A673 (cell line): ENCODE results near the gene AGBL2. TPM values are rescaled to one million over a fixed set of nuclear protein-coding genes. Genes with fewer than 3 reads are reported as not detected.
"Not testable (repeated sequence)": the region's sequence is repeated elsewhere in the genome, so short reads cannot be mapped to it uniquely, and the experiment has no call there.

Source experiments
- BruUV-seq: library from RNA; stranded (reverse); fragments of 400-500 nt; replicated peaks from 2 replicates; lab custom pipeline; 2021; lab: Mats Ljungman, UMichigan
- CTCF ChIA-PET: fragments of 300-600 bp; sonication (Branson Sonifier 250); formaldehyde crosslinking; loops from one replicate; lab custom pipeline; 2022; ENCODE audit warnings: antibody characterized with exemption; lab: Charles Lee
- POLR2A ChIA-PET: fragments of 300-600 bp; sonication (Branson Sonifier 250); formaldehyde crosslinking; loops from one replicate; lab custom pipeline; 2022; ENCODE audit warnings: antibody characterized with exemption; ENCODE audit not compliant: low non-redundant PET; lab: Charles Lee
- DNase-seq: peaks from one replicate; pipeline ENCODE4 v3.0.0-alpha.2; 2015; ENCODE audit warnings: low spot score
- H3K27ac ChIP-seq: fragments of 200-600 bp; sonication (generic); 2 replicates; pipeline ENCODE4 v1.5.1; 2016; ENCODE audit warnings: mixed run types, low read depth, mild to moderate bottlenecking, mixed read lengths, antibody characterized with exemption, low read length; ENCODE audit not compliant: poor library complexity, severe bottlenecking
- H3K27me3 ChIP-seq: fragments of 200-600 bp; sonication (generic); replicated peaks from 2 replicates; pipeline ENCODE4 v1.6.1; 2017; ENCODE audit warnings: mixed run types, low read depth, mild to moderate bottlenecking, mixed read lengths, antibody characterized with exemption, low read length; ENCODE audit not compliant: insufficient read depth, poor library complexity
- H3K36me3 ChIP-seq: fragments of 200-600 bp; sonication (generic); 2 replicates; pipeline ENCODE4 v1.6.1; 2016; ENCODE audit warnings: mixed run types, mild to moderate bottlenecking, mixed read lengths, antibody characterized with exemption, low read length; ENCODE audit not compliant: insufficient read depth, poor library complexity, severe bottlenecking
- H3K4me1 ChIP-seq: fragments of 200-600 bp; sonication (generic); 2 replicates; pipeline ENCODE4 v1.6.1; 2017; ENCODE audit warnings: mixed run types, mild to moderate bottlenecking, mixed read lengths, antibody characterized with exemption, low read length; ENCODE audit not compliant: insufficient read depth, poor library complexity, severe bottlenecking
- H3K4me3 ChIP-seq: fragments of 200-600 bp; sonication (generic); 2 replicates; pipeline ENCODE4 v1.5.1; 2016; ENCODE audit warnings: low read depth, mixed run types, mild to moderate bottlenecking, mixed read lengths, low read length; ENCODE audit not compliant: poor library complexity, severe bottlenecking
- H3K9me3 ChIP-seq: fragments of 200-600 bp; sonication (generic); 2 replicates; pipeline ENCODE4 v1.6.1; 2016; ENCODE audit warnings: mixed run types, low read depth, mild to moderate bottlenecking, mixed read lengths, antibody characterized with exemption, low read length; ENCODE audit not compliant: poor library complexity, severe bottlenecking
- CTCF ChIP-seq: fragments of 300-800, 200-600 bp; sonication (generic); conservative IDR thresholded peaks from 2 replicates; pipeline ENCODE4 v1.5.1; 2017; ENCODE audit warnings: low read depth, mild to moderate bottlenecking, antibody characterized with exemption, low read length, moderate library complexity, mixed read lengths
- EZH2 ChIP-seq: fragments of 200-600 bp; sonication (generic); IDR thresholded peaks from 2 replicates; pipeline ENCODE4 v1.6.1; 2017; ENCODE audit warnings: borderline replicate concordance, low read depth, mild to moderate bottlenecking, mixed read lengths, antibody characterized with exemption, low read length; ENCODE audit not compliant: poor library complexity, severe bottlenecking
- intact Hi-C: fragments of 100-400 bp; cut with micrococcal nuclease; formaldehyde crosslinking; loops from one replicate; pipeline ENCODE4 v1.10.0; 2022; ENCODE audit not compliant: unreplicated experiment
- total RNA-seq: library from RNA; stranded (reverse); gene quantifications from 2 replicates; pipeline ENCODE4 v1.2.3, GENCODE V29; 2021

AGBL2 gene
- total RNA-seq, 1 experiment from 2014 or later: 6.5 TPM

DNA sequence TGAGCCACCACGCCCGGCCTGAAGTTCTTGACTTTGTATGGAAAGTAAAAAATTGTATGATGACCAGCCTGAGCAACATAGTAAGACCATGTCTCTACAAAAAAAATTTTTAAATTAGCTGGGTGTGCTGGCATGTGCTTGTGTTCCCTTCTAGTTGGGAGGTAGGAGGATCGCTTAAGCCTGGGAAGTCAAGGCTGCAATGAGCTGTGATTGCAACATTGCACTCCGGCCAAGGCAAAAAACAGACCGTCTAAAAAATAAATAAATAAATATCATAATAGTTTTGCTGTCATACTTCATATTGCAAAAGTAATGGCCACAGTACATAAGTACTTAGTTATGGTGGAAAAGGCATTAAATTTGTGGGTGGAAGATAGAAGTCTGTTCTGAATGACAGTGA, 3.4 kb downstream of the AGBL2 start:
- Histone ChIP-seq H3K4me3 (no peak overlapping the region), H3K27me3 (no peaks in the 10 kb centered on the region), H3K27ac (no peak overlapping the region), H3K4me1 (peaks cover 12% of the 10 kb centered on the region), H3K36me3 (peaks cover 12% of the 10 kb centered on the region), H3K9me3 (peaks cover 4% of the 10 kb centered on the region)
- no peak for DNase-seq
- CTCF ChIA-PET: no interaction called here
- no TSS peak for BruUV-seq
- intact Hi-C loops: no loop called here
- POLR2A ChIA-PET: no interaction called here
- TF ChIP-seq EZH2 (no peak), CTCF (no peak)

DNA sequence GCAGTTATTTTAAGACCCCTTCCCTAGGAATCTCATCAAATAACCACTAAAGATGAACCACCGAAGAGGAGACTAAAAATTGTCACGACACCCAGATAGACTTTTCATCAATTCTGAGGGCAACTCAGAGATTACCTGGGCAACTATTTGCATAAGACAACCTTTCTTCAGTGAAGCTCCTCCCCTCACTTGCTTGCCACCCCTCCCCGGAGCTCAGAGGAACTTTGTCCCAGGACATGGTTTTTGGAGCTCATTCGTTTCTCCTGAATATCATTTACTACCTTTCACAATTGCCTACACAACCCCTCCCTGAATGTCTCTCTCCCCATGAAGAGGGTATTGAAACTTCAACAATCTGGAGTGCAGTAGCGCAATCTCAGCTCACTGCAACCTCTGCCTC, 3.9 kb downstream of the AGBL2 start:
- no peak overlapping the region for H3K4me3 ChIP-seq
- intact Hi-C loops: no loop called here
- CTCF ChIA-PET: no interaction called here
- no peak overlapping the region for H3K27ac ChIP-seq
- TF ChIP-seq EZH2: no peak
- no peak for TF ChIP-seq CTCF
- no TSS peak for BruUV-seq
- H3K4me1 ChIP-seq: peaks cover 12% of the 10 kb centered on the region
- H3K9me3 ChIP-seq: peaks cover 4% of the 10 kb centered on the region
- no peak for DNase-seq
- POLR2A ChIA-PET: no interaction called here
- no peaks in the 10 kb centered on the region for H3K27me3 ChIP-seq
- peaks cover 6% of the 10 kb centered on the region for H3K36me3 ChIP-seq

DNA sequence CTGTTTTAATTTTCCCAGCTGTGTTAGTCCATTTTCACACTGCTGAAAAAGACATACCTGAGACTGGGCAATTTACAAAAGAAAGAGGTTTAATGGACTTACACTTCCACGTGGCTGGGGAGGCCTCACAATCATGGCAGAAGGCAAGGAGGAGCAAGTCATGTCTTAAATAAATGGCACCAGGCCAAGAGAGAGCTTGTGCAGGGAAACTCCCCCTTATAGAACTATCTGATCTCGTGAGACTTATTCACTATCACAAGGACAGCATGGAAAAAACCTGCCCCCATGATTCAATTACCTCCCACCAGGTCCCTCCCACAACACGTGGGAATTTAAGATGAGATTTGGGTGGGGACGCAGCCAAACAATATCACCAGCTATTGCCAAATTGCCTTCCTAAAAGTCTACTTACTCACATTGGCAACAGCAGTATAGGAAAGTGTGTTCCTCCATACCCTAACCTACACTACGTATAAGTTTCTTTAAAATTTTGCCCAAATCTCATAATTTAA, 7.8 kb downstream of the AGBL2 start:
- CTCF ChIA-PET, H3K9me3 ChIP-seq, H3K4me3 ChIP-seq, H3K27ac ChIP-seq, H3K27me3 ChIP-seq, POLR2A ChIA-PET, intact Hi-C loops, BruUV-seq, DNase-seq, H3K4me1 ChIP-seq, H3K36me3 ChIP-seq: not testable (repeated sequence)

GRCh38 chr11:47705721-47706120, 9.4 kb downstream of the AGBL2 start:
- POLR2A ChIA-PET: no interaction called here

More at GRCh38 chr11:47705721-47706120, 9.4 kb downstream of the AGBL2 start:
- BruUV-seq: no TSS peak
- H3K4me3 ChIP-seq: no peak overlapping the region
- no peaks in the 10 kb centered on the region for H3K27me3 ChIP-seq
- H3K9me3 ChIP-seq: peaks cover 4% of the 10 kb centered on the region
- intact Hi-C loops: no loop called here
- DNase-seq: no peak
- no peaks in the 10 kb centered on the region for H3K36me3 ChIP-seq
- H3K4me1 ChIP-seq: no peaks in the 10 kb centered on the region
- TF ChIP-seq CTCF: no peak
- no peak for TF ChIP-seq EZH2
- CTCF ChIA-PET: no interaction called here
- no peak overlapping the region for H3K27ac ChIP-seq
